T-helper 17 cell (primary cell): ENCODE results near the gene CYP2U1. TPM values are rescaled to one million over a fixed set of nuclear protein-coding genes. Genes with fewer than 3 reads are reported as not detected.
A peak's percentile ranks its signal among the peaks of the same experiment; 100 is the strongest.

ENCODE experiments used
- ATAC-seq: fragments of 150-1000 bp; cut with Tn5 transposase; 2 replicates; pipeline ENCODE4 v1.10.0; 2021; ENCODE audit warnings: mild to moderate bottlenecking, moderate library complexity
- DNase-seq, 3 donors: peaks; one replicate each; pipeline versions ENCODE4 v3.0.0 to v3.0.0-alpha.2; 2020 to 2021
- H3K9me3 ChIP-seq: one replicate; pipeline ENCODE4 v1.7.0; 2013; ENCODE audit warnings: low read length, mild to moderate bottlenecking; ENCODE audit not compliant: control insufficient read depth, poor library complexity, severe bottlenecking
- H3K27ac Mint-ChIP-seq: one replicate; pipeline ENCODE4 v1.8.0; 2022; ENCODE audit warnings: mild to moderate bottlenecking, moderate library complexity, mixed read lengths
- H3K27me3 Mint-ChIP-seq: one replicate; pipeline ENCODE4 v1.8.0; 2022; ENCODE audit warnings: mixed read lengths
- H3K36me3 Mint-ChIP-seq: one replicate; pipeline ENCODE4 v1.8.0; 2022; ENCODE audit warnings: low read depth, mixed read lengths
- H3K4me1 Mint-ChIP-seq: one replicate; pipeline ENCODE4 v1.8.0; 2022; ENCODE audit warnings: mild to moderate bottlenecking, mixed read lengths
- H3K4me3 Mint-ChIP-seq: one replicate; pipeline ENCODE4 v1.8.0; 2022; ENCODE audit warnings: mild to moderate bottlenecking, moderate library complexity, mixed read lengths
- total RNA-seq, 4 donors: library from RNA in 2 of 4; stranded (reverse) in 2 of 4; gene quantifications; one replicate each; pipeline ENCODE4 v1.2.3 and lab custom pipeline; 2022 to 2026

The CYP2U1 gene
- total RNA-seq (1 to 10 TPM in 1 of 2 donors, under 1 TPM in 1; 0.96 to 2.8 TPM), total RNA-seq (lab: John Stamatoyannopoulos, UW) (4.3 to 15.1 reads per million in 2 donors)

- Mint-ChIP-seq H3K4me1 (peaks cover 34% of the 10 kb centered on the region), H3K27me3 (no peaks in the 10 kb centered on the region), H3K27ac (peak within 1 kb of the TSS; percentile 88), H3K4me3 (peak within 1 kb of the TSS; percentile 94), H3K36me3 (peaks cover 2% of the 10 kb centered on the region)
- DNase-seq (peak; percentile 70 to 74 (median 74)), ATAC-seq (peak; percentile 96)
- no peaks in the 10 kb centered on the region for H3K9me3 ChIP-seq
Measured at GRCh38 chr4:107930821-107931774, at the start of gene CYP2U1. Gene CYP2U1 (plus strand): TSS chr4:107931549. CDS start chr4:107931644, 95 bp downstream.

- H3K36me3 Mint-ChIP-seq, result peaks cover 3% of the 10 kb centered on the region
- H3K27ac Mint-ChIP-seq, result no peak overlapping the region
- H3K4me1 Mint-ChIP-seq, result no peaks in the 10 kb centered on the region
- ATAC-seq, result no peak
- DNase-seq, result no peak
- H3K9me3 ChIP-seq, result no peaks in the 10 kb centered on the region
- no peak overlapping the region for H3K4me3 Mint-ChIP-seq
- peaks cover 22% of the 10 kb centered on the region for H3K27me3 Mint-ChIP-seq
Measured at GRCh38 chr4:107885865-107886264, 45.5 kb upstream of the CYP2U1 start.

- DNase-seq (no peak), ATAC-seq (no peak)
- no peak overlapping the region for H3K4me3 Mint-ChIP-seq
- H3K9me3 ChIP-seq, result no peaks in the 10 kb centered on the region
- peaks cover 3% of the 10 kb centered on the region for H3K36me3 Mint-ChIP-seq
- H3K27me3 Mint-ChIP-seq, result peaks cover 13% of the 10 kb centered on the region
- no peak overlapping the region for H3K27ac Mint-ChIP-seq
- H3K4me1 Mint-ChIP-seq, result no peaks in the 10 kb centered on the region
Measured at GRCh38 chr4:107888237-107888636, 43.1 kb upstream of the CYP2U1 start.

- H3K27ac Mint-ChIP-seq, result no peak overlapping the region
- no peaks in the 10 kb centered on the region for H3K4me1 Mint-ChIP-seq
- H3K36me3 Mint-ChIP-seq, result peaks cover 2% of the 10 kb centered on the region
- DNase-seq, result no peak
- H3K27me3 Mint-ChIP-seq, result peaks cover 10% of the 10 kb centered on the region
- no peaks in the 10 kb centered on the region for H3K9me3 ChIP-seq
- no peak overlapping the region for H3K4me3 Mint-ChIP-seq
- ATAC-seq, result no peak
Measured at GRCh38 chr4:107890779-107891178, 40.6 kb upstream of the CYP2U1 start.

- Mint-ChIP-seq H3K27me3 (peaks cover 15% of the 10 kb centered on the region), H3K4me1 (no peaks in the 10 kb centered on the region), H3K27ac (no peak overlapping the region), H3K4me3 (no peak overlapping the region), H3K36me3 (peaks cover 2% of the 10 kb centered on the region)
- no peak for ATAC-seq
- no peaks in the 10 kb centered on the region for H3K9me3 ChIP-seq
- no peak for DNase-seq
Measured at GRCh38 chr4:107891299-107891698, 40.0 kb upstream of the CYP2U1 start.

- H3K4me3 Mint-ChIP-seq, result no peak overlapping the region
- H3K36me3 Mint-ChIP-seq, result peaks cover 2% of the 10 kb centered on the region
- ATAC-seq, result no peak
- H3K27me3 Mint-ChIP-seq, result peaks cover 23% of the 10 kb centered on the region
- H3K9me3 ChIP-seq, result no peaks in the 10 kb centered on the region
- H3K4me1 Mint-ChIP-seq, result no peaks in the 10 kb centered on the region
- H3K27ac Mint-ChIP-seq, result no peak overlapping the region
- DNase-seq, result no peak
Measured at GRCh38 chr4:107893171-107894137, 37.9 kb upstream of the CYP2U1 start.

DNA sequence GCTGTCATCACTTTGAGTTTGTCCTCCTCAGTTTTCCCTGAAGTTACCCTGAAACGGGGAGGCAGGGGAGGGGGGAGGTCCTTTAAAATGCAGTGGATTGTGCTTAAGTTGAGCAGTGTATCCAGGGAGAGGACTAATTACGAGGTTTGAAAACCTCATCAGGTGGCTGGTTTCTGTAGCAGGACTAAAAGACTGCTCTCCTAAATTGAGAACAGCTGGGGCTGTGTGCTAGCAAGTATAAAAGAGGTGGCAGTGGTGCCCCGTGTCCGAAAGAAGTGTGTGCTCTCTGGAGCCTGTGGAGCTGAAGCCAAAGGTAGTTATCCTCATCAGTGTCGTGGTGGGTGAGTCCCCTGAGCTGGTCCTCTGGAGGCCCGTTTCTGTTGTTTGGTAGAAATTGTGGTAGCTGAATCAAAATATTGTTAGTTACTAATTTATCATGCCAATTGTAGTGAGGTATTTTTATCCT, 37.2 kb upstream of the CYP2U1 start:
- H3K4me3 Mint-ChIP-seq, result no peak overlapping the region
- H3K4me1 Mint-ChIP-seq, result no peaks in the 10 kb centered on the region
- H3K36me3 Mint-ChIP-seq, result peaks cover 2% of the 10 kb centered on the region
- DNase-seq (no peak), ATAC-seq (no peak)
- H3K9me3 ChIP-seq, result no peaks in the 10 kb centered on the region
- H3K27ac Mint-ChIP-seq, result no peak overlapping the region
- H3K27me3 Mint-ChIP-seq, result peaks cover 23% of the 10 kb centered on the region

GRCh38 chr4:107896158-107896645, 35.1 kb upstream of the CYP2U1 start:
- DNase-seq (no peak), ATAC-seq (no peak)
- no peaks in the 10 kb centered on the region for H3K9me3 ChIP-seq
- H3K4me1 Mint-ChIP-seq, result no peaks in the 10 kb centered on the region
- H3K27ac Mint-ChIP-seq, result no peak overlapping the region
- peaks cover 38% of the 10 kb centered on the region for H3K27me3 Mint-ChIP-seq
- H3K36me3 Mint-ChIP-seq, result peaks cover 5% of the 10 kb centered on the region
- no peak overlapping the region for H3K4me3 Mint-ChIP-seq

GRCh38 chr4:107896646-107897045, 34.7 kb upstream of the CYP2U1 start:
- no peaks in the 10 kb centered on the region for H3K9me3 ChIP-seq
- no peak overlapping the region for H3K27ac Mint-ChIP-seq
- peaks cover 5% of the 10 kb centered on the region for H3K36me3 Mint-ChIP-seq
- peaks cover 42% of the 10 kb centered on the region for H3K27me3 Mint-ChIP-seq
- H3K4me1 Mint-ChIP-seq, result no peaks in the 10 kb centered on the region
- H3K4me3 Mint-ChIP-seq, result no peak overlapping the region
- no peak for DNase-seq
- no peak for ATAC-seq

DNA sequence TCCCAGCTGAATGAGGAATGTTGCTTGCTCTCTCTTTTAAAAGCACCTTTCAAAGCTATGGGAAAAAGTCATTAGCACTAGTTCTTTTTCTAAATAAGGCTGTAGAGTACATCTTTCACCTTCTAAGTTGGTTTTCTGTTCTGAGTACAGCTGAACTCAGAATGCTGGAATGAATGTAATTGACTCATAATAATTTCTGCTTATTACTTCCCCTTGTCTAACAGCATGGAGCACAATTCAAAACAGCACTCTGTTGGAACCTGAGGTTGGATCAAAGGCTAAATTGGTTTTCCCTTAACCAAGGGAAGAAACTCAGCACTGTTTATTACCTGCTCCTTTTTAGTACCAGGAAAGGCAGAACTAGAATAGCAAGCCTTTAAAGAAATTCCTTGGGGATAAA, 33.5 kb upstream of the CYP2U1 start:
- no peak overlapping the region for H3K27ac Mint-ChIP-seq
- H3K36me3 Mint-ChIP-seq, result peaks cover 5% of the 10 kb centered on the region
- DNase-seq (no peak), ATAC-seq (no peak)
- H3K4me3 Mint-ChIP-seq, result no peak overlapping the region
- H3K4me1 Mint-ChIP-seq, result no peaks in the 10 kb centered on the region
- no peaks in the 10 kb centered on the region for H3K9me3 ChIP-seq
- peaks cover 53% of the 10 kb centered on the region for H3K27me3 Mint-ChIP-seq

GRCh38 chr4:107900067-107900466, 31.3 kb upstream of the CYP2U1 start:
- H3K9me3 ChIP-seq, result no peaks in the 10 kb centered on the region
- Mint-ChIP-seq H3K36me3 (peaks cover 4% of the 10 kb centered on the region), H3K4me1 (no peaks in the 10 kb centered on the region), H3K4me3 (no peak overlapping the region), H3K27ac (no peak overlapping the region), H3K27me3 (peaks cover 71% of the 10 kb centered on the region)
- no peak for ATAC-seq
- no peak for DNase-seq

GRCh38 chr4:107900508-107900907, 30.8 kb upstream of the CYP2U1 start:
- no peak for ATAC-seq
- H3K27ac Mint-ChIP-seq, result no peak overlapping the region

More at GRCh38 chr4:107900508-107900907, 30.8 kb upstream of the CYP2U1 start:
- DNase-seq, result no peak
- Mint-ChIP-seq H3K4me3 (no peak overlapping the region), H3K36me3 (peaks cover 3% of the 10 kb centered on the region), H3K27me3 (peaks cover 67% of the 10 kb centered on the region), H3K4me1 (no peaks in the 10 kb centered on the region)
- no peaks in the 10 kb centered on the region for H3K9me3 ChIP-seq
